HTR-8/SVneo (cell line): ENCODE results near the gene CSKMT.
"Not testable (repeated sequence)": the region's sequence is repeated elsewhere in the genome, so short reads cannot be mapped to it uniquely, and the experiment has no call there.

Source experiments
- DNase-seq: peaks from one replicate; pipeline ENCODE4 v3.0.0; 2011; ENCODE audit warnings: low spot score, mixed read lengths; ENCODE audit not compliant: insufficient read length
- FAIRE-seq: peaks from 2 replicates; lab custom pipeline; 2011; peaks lifted over from hg19 to GRCh38; lab: Jason Lieb, UNC

Gene CSKMT

DNA sequence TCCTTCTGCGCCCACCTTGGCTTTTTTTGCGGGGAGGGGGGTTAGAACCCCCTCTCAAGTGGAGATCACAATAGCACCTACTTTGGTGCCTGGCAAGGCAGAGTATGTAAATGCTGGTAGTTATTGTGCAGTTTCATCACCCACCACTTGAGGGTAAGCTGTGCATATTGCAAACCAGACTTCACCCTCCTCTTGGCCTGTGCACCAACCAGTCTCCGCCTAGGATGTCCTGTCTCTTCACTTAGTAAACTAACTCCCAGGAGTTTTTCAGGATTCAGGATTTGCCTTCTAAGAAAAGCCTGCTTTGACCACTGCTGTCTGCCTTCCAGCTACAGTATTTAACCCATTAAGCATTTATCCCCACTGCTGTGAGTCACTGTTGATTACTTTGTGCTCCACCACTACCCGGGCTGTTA lies 15.7 kb downstream of the CSKMT start:
- DNase-seq (peak; percentile 76), FAIRE-seq (no peak)

DNA sequence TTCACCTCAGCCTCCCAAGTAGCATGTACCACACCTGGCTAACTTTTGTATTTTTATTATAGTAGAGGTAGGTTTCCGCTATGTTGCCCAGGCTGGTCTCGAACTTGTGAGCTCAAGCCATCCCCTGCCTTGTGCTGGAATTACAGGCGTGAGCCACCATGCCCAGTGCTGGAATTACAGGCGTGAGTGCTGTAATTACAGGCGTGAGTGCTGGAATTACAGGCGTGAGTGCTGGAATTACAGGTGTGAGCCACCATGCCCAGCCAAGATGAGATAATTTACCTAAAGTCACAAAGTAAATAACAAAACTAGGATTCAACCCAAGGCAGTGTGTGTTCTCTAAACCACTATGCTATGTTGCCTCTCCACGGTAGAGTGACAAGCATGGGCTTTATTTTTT lies 17.4 kb downstream of the CSKMT start:
- DNase-seq = no peak
- FAIRE-seq = no peak

DNA sequence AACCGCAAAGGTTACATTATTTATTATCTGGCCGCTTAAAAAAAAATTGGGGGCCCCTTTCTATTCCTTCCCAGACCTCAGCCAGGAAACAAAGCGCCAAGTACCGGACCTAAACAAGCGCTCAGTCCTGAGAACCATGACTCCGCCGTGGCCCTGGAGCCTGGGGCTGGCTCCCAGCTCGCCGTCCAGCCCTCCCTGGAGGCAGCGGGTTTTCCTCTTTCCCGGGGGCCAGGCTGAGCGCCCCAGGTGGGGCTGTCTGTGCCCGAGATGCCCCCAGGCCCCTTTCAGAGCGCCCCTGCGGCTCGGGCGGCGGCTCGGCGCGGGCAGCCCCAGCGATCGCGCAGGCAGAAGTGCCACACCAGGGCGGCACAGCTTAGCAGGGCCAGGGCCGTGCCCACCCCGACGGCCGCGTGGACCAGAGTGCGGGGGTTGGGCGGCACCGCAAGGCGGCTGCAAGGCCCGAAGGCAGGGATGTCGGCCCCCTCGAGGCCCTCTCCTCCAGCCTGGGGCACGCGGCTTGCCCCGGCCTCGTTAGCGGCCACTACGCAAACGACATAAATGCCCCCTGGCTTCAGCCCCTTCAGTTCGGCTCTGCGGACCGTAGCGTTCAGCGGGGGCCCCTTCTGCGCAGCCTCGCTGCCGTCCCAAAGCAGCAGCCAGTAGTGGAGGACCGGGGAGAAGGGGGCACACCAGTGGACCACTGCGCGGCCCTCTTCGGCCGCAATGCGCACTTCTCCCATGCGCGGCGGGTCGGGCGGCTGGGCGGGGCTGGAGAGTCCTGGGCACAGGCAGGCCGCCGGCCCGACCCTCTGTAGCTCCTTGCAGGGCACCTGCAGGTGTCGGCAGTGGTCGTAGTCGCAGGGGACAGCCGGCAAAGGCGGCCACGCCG lies 22.6 kb downstream of the CSKMT start:
- FAIRE-seq = no peak

DNA sequence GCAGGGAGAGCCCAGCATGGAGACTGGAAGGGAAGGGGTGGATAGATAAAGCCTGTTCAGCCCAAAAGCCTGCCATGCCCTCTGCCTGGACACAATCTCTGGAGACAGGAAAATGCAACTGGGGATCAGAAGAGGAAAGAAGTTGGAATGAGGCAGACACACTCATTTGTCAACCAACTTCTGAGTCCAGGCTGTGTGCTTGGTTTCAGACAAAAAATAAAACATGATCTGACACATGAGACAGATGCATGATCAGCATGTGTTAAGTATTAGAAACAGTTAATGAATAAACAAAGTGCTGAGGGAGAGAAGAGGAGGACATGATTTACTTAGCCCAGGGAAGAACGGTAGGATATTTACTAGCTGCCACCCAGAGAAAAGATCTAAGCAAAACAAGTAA lies 23.4 kb downstream of the CSKMT start:
- FAIRE-seq = no peak
- DNase-seq = no peak

More for the DNA sequence above, 22.6 kb downstream of the CSKMT start:
- no peak for DNase-seq

DNA sequence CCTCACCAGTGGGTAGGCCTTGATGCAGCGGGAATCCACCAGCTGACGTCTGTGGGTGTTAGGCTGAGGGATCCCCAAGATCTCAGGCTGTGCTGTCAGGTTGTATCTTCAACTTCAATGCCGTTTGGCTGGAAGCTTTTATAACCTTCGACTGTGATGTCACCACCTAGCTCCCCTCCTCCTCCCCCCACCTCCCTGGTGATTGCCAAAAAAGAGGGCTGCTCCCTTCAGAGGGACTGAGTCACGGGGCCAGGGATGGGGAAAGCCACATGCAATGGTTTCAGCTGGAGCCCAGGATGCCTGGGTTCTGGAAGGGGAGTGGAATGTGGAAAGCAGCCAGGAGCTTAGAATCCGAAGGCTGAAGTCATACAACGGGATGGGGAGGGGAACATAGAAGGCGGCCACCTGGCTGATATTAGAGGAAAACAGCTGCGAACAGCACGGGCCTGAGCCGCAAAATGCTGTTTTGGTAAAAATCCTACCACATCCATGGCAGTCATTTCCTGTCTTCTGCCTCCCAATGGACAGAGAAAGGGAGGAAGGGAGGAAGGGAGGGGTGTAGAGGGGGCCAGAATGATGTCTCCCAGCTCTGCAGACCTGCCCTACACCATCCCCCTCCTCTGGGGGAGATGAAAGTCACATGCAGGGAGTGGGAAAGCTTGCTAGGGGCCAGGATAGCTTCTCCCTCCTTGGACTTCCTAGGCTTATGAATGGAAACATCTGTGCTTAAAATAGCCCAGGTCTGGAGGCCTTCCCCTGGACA lies 24.5 kb downstream of the CSKMT start, which contains the start of gene LRRN4CL:
Gene LRRN4CL, minus strand, starts transcription at position 110 of the 763 bp plus-strand sequence. CDS start 1,022 bp downstream, outside the sequence.
- DNase-seq (no peak), FAIRE-seq (no peak)

DNA sequence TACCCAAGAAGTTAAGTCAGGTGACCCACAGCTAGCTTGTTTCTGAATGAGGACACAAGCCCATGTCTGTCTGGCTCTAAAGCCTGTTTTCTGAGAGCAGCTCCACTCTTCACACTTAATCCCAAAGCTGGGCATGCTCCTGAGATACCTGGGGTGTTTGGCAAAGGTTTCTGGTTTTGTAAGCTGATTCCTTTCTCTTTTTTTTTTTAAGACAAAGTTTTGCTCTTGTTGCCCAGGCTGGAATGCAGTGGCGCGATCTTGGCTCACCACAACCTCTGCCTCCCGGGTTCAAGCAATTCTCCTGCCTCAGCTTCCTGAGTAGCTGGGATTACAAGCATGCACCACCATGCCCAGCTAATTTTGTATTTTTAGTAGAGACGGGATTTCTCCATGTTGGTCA lies 28.5 kb downstream of the CSKMT start:
- not testable (repeated sequence) for FAIRE-seq, DNase-seq

DNA sequence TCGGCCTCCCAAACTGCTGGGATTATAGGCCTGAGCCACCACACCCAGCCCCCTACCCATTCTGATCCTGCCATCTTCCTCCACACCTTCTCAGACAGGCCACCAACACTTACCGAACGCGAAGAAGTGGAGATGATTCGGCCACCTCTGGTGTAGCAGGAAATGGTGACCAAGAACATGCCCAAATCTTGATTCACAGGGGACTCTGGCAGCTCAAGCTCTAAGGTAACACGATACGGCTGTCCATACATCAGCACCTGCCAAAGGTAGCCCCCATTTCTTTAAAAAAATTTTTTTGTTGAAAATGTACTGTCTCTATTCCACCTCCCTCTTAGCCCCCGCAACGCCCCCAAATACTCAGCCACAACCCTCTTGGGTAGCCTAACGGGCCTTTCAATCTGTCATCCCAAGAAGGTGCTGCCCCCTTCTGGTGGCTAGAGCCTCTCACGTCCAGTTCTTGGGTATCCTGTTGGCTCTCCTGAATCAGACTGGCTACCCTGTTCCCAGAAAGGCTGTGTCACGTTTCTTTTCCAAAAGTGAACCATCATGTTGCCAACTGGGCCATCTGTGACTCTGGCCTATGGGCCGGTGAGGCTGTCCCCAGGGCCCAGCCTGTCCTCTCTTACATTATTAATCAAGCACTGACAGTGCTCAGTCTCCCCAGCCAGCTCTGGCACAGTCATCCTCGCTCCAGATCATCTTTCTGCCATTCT lies 29.5 kb downstream of the CSKMT start:
- DNase-seq = no peak

DNA sequence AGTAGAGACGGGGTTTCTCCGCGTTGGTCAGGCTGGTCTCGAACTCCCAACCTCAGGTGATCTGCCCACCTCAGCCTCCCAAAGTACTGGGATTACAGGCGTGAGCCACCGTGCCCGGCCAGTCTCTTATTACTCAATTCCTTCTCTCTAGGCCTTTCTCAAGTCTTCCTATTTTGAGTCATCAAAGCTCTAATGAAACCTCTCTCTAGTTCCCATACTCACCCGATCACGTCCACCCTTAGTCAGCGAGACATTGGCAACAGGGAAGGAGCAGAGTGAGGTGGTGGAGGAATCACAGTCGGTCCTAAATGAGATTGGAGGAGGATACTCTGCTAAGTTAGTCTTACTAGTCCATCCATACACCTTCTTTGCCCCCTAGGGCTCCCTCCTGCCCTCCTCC lies 37.1 kb downstream of the CSKMT start:
- no peak for DNase-seq
- FAIRE-seq = no peak

More for the DNA sequence above, 29.5 kb downstream of the CSKMT start:
- FAIRE-seq = no peak

DNA sequence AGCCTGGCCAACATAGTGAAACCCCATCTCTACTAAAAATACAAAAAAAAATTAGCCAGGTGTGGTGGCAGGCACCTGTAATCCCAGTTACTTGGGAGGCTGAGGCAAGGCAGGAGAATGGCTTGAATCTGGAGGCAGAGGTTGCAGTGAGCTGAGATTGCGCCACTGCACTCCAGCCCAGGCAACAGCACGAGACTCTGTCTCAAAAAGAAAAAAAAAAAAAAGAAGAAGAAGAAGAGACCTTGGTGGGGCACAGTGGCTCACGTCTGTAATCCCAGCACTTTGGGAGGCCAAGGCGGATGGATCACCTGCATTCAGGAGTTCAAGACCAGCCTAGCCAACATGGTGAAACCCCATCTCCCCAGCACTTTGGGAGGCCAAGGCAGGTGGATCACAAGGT lies 38.8 kb downstream of the CSKMT start:
- DNase-seq, FAIRE-seq: not testable (repeated sequence)

DNA sequence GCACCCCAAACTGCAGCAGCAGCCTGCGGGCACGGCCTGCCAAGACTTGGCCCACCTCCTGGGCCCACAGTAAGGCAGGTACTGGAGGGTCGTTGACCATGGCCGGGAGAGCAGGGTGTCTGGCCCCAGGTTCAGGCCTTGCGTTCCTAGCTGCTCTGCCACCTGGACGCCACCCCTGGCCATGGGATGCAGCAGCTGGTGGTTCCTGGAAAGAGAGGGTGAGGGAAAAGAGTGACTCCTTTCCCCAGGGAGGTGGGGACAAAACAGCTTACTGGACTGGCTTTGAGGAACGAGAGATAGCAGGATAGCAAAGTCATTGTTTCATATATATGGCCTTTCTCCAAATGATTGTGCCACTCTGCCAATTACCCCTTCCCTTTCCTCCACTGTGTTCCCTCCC lies 40.3 kb downstream of the CSKMT start:
- no peak for FAIRE-seq

DNA sequence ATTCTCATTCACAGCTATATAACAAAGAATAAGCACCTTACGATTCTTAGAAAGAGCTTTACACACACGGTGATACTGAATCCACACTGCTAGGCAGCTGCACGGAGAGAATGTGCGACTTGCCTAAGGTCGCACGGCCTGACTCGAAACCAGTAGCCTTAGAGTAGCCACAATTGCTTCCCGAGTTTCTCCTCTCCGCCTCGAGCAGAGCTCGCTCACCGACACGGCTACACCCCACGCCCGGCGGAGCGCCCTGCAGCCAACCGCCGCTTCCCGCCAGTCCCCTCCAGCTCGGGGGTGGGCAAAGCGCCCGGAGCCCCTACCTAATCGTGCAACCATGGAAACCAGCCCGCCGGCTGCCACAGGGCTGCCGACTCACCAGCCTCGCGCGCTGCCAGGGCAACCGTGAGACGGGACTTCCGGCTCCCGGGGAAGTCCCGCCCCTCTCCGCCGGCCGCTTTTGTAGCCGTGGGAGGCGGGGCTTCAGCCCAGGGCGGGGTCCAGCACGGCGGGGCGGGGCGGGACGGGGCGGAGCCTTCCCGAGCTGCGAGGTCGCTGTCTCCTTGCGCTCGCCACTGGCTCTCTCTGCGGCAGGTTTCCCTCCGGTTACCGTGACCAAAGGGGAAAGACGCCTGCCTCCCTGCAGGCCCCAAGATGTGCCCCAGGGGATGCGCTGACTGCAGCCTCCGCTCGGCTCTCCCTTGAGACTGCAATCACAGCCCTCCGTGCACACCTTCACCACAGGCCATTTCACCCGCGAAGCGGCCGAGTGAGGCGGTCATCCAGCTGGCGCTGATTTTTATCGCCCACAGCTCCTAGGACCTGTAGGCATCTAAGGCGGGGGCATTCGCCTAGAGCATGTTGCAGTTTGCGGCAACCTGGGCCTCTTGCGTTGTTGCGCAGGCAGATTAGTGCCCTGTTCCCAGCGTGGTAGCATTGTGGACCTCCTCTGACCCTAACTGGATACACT lies 41.1 kb downstream of the CSKMT start:
- DNase-seq (peak; percentile 88), FAIRE-seq (no peak)

More for the DNA sequence above, 40.3 kb downstream of the CSKMT start:
- no peak for DNase-seq

DNA sequence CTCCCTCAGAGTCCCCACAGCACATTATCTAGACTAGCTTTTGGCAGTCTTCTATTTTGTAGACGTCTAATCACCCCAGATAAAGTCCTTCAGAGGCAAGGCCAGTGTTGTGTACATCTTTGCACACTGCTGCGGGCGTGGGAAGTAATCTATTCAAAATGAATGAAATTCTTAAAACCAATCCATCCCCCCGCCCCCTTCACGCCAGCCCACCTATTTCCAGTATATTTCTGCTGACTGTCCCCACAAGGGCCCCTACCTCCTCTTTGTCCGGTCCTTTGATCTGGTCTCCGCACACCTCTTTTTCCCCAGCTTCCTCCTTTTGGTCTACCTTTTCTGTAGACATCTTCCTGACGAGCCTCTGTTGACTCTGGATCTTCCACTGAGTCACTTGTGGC lies 41.7 kb downstream of the CSKMT start:
- DNase-seq (no peak), FAIRE-seq (no peak)

DNA sequence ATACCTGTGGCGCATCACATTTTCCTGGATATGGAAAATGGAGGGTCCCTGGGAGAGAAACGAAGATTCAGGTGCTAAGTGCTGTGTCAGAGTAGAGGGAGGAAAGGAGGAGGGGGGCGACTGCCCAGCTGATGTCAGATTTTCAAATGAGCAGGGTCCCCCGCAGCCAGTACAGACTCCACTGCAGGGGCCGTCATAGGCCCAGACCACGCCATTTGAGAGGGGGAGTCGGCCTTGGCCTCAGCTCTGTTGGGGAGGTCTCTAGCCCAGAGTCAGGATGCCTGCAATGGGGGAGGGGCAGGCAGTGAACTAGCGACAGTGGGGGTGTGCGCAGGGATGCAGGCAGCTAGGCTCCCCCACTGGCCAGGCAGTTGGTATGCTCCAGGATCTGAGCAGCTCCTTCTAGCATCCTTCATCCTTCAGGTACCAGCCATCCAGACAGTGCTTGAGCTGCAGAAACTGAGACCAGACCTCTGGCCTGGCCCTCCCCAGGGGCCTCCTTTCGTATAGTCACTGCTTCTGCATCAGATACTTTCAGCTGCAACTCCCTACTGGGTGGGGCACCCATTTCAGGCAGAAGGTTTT lies 42.3 kb downstream of the CSKMT start, which contains the start of the genes BSCL2 and GNG3:
Gene BSCL2, minus strand, starts transcription at position 148 of the 585 bp plus-strand sequence. CDS start 229 bp downstream, outside the sequence.
Gene GNG3, plus strand, starts transcription at position 400 of the 585 bp plus-strand sequence. CDS start 620 bp downstream, outside the sequence.
- DNase-seq = no peak

DNA sequence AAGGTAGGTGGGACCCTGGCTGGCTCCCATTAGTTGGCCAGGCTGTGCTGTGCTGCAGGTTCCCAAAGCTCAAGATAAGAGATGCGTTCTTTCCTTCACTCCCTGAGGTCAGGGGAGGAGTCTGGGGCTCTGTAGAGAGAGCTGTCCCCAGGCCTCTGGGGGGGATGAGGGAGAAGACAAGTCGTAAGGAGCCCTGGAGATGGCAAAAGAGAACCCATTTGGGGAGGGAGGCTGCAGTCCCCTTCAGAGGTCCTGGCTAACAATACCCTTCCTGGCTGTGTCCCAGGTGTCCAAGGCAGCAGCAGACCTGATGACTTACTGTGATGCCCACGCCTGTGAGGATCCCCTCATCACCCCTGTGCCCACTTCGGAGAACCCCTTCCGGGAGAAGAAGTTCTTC lies 43.3 kb downstream of the CSKMT start:
- FAIRE-seq (no peak), DNase-seq (no peak)

More for the DNA sequence above, 42.3 kb downstream of the CSKMT start, which contains the start of the genes BSCL2 and GNG3:
- FAIRE-seq = no peak

DNA sequence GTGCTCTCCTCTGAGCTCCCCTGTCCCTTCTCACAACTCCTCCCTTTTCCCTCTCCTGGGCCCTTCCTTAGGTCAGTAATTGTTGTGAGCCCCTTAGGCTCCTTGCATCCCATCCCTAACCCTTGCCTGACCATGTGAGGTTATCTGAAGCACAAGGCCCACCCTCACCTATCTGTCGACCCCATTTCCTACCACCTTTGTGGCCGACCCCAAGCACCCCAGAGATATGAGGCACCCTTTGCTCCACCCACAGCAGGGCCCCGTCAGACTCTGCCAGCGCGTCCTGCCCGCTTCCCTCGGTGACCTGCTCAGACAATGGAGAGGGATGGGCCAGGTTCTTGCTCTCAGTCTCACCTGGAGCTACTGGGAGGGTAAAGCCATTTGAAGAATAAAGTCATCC lies 43.7 kb downstream of the CSKMT start:
- DNase-seq = no peak
- no peak for FAIRE-seq

DNA sequence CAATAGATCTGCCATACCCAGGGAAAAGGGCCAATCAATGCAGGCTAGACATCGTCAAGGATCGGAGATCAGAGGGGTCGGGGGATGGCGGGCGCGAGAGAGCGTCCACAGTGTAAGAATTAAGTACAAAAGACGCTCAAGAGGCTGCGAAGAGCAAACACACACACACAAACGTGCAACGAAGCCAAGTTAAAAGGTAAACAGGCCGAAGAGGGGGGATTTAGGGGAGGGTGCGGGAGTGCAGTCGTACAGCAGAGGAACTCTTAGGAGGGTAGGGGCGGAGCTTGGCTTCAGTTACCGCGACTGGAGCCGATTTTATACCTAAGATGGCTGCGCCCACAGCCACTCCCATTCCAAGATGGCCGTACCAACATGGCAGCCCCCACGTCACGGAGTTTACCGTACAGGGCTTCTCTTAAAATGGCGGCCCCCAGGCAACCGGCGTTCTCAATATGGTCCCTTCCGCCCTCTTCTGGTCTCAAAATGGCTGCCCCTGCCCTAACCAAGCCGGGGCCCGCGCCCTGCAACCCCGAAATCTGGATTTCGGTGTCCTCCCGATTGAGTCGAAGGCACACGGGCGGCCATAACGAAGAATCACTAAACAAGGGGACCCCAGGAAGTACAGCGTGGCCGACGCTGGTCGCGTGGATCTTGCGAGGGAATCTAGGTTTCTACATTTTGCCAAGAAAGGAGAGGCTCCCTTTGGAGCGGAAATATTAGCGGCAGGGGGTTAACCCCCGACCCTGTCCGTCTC lies 44.3 kb downstream of the CSKMT start:
- FAIRE-seq (no peak), DNase-seq (no peak)

DNA sequence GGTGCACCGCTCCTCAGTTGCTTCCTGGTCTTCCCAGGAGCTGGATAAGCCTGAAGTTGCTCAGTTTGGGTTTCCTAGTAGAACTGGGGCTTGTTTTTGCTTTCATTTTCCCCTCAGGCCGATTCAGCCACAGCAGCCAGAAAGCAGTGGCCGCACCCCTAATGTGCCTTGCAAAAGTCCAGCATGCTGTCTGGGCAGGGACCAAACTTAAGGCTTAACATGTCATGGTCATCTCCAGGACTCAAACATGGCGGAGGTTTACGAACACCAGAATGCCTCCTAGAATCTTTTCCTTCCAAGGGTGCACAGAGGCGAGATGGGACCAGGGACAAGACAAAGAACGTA lies 44.9 kb downstream of the CSKMT start:
- FAIRE-seq (no peak), DNase-seq (no peak)

DNA sequence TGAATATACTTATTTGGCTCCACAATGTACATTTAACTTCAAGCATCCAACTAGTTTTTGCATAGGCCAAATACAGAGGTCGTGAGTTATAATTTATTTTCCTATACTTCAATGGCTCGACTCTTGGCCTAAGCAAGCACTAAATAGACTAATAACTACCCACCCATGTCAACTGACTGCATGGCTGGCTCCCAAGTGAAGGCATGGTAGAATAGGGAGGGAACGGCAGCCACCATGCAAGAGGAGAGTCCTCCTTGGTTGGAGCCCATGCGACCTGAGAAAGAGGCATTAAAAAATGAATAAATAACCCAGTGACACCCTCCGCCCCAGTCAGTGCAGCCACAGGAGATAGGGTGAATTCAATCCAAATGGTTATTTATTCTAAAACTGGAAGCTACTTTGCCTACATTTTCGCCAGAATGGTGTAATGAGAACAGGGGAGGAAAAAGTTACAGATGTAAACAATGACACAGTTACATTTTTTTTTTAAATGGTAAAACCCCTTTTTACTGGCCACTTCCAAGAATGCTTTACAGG lies 47.2 kb downstream of the CSKMT start:
- no peak for FAIRE-seq
- DNase-seq = no peak
